GM21723 (cell line): ENCODE results near the gene PTTG1.

Experiments
- ATAC-seq: cut with Tn5 transposase; IDR thresholded peaks from one replicate; pipeline ENCODE4 v1.9.1; 2021; ENCODE audit warnings: mild to moderate bottlenecking, moderate library complexity; ENCODE audit not compliant: unreplicated experiment

PTTG1 gene

GRCh38 chr5:160470437-160471361 lies 49.0 kb downstream of the PTTG1 start:
- no peak for ATAC-seq

GRCh38 chr5:160471761-160472160 lies 50.1 kb downstream of the PTTG1 start:
- ATAC-seq = no peak

GRCh38 chr5:160472482-160472881 lies 50.8 kb downstream of the PTTG1 start:
- no peak for ATAC-seq

- no peak for ATAC-seq
Observed at GRCh38 chr5:160473681-160474080, 52.0 kb downstream of the PTTG1 start.

- ATAC-seq = no peak
Observed at GRCh38 chr5:160474084-160474483, 52.4 kb downstream of the PTTG1 start.

- ATAC-seq = no peak
Observed at GRCh38 chr5:160475864-160476438, 54.3 kb downstream of the PTTG1 start.

GRCh38 chr5:160477266-160477970 lies 55.8 kb downstream of the PTTG1 start:
- no peak for ATAC-seq

GRCh38 chr5:160478163-160478562 lies 56.5 kb downstream of the PTTG1 start:
- no peak for ATAC-seq
